Fibroblast of peridontal ligament (primary cell): Measurements from ENCODE around the gene B4GALT7.
"Not testable (repeated sequence)": the region's sequence is repeated elsewhere in the genome, so short reads cannot be mapped to it uniquely, and the experiment has no call there.

Experiments used
- DNase-seq: peaks from one replicate; pipeline ENCODE4 v3.0.0-alpha.2; 2010; ENCODE audit errors: extremely low read depth

B4GALT7 gene

GRCh38 chr5:177599731-177600507 is at the start of gene B4GALT7:
Gene B4GALT7, plus strand, starts transcription at chr5:177600132. Its CDS starts 79 bp downstream, at chr5:177600211.
- peak; percentile 64 for DNase-seq

GRCh38 chr5:177552839-177553455 is 47.0 kb upstream of the B4GALT7 start:
- DNase-seq, result no peak

- no peak for DNase-seq
Measured at GRCh38 chr5:177553671-177554429, 46.1 kb upstream of the B4GALT7 start.

GRCh38 chr5:177554474-177555111 is 45.3 kb upstream of the B4GALT7 start, which contains the start of gene FAM193B:
Gene FAM193B, minus strand, starts transcription at chr5:177554563. Its CDS starts 105 bp downstream, at chr5:177554458.
- peak; percentile 87 for DNase-seq

GRCh38 chr5:177555228-177555627 is 44.7 kb upstream of the B4GALT7 start:
- no peak for DNase-seq

GRCh38 chr5:177555665-177556064 is 44.3 kb upstream of the B4GALT7 start:
- no peak for DNase-seq

- DNase-seq, result no peak
Measured at GRCh38 chr5:177557041-177557647, 42.8 kb upstream of the B4GALT7 start.

- DNase-seq, result no peak
Measured at GRCh38 chr5:177557796-177558195, 42.1 kb upstream of the B4GALT7 start.

- not testable (repeated sequence) for DNase-seq
Measured at GRCh38 chr5:177559446-177559941, 40.4 kb upstream of the B4GALT7 start.

GRCh38 chr5:177565046-177565445 is 34.9 kb upstream of the B4GALT7 start:
- no peak for DNase-seq

- DNase-seq, result no peak
Measured at GRCh38 chr5:177568326-177568725, 31.6 kb upstream of the B4GALT7 start.

GRCh38 chr5:177569894-177570293 is 30.0 kb upstream of the B4GALT7 start:
- no peak for DNase-seq

- no peak for DNase-seq
Measured at GRCh38 chr5:177575488-177575887, 24.4 kb upstream of the B4GALT7 start.

- no peak for DNase-seq
Measured at GRCh38 chr5:177576169-177576568, 23.8 kb upstream of the B4GALT7 start.

- DNase-seq, result no peak
Measured at GRCh38 chr5:177578316-177578715, 21.6 kb upstream of the B4GALT7 start.

- DNase-seq, result no peak
Measured at GRCh38 chr5:177588413-177588909, 11.5 kb upstream of the B4GALT7 start.

GRCh38 chr5:177590406-177590805 is 9.5 kb upstream of the B4GALT7 start:
- DNase-seq, result no peak

- no peak for DNase-seq
Measured at GRCh38 chr5:177591690-177592009, 8.3 kb upstream of the B4GALT7 start.

GRCh38 chr5:177592010-177592834 is 7.7 kb upstream of the B4GALT7 start, which contains the start of gene TMED9:
Gene TMED9, plus strand, starts transcription at chr5:177592203. Its CDS starts 12 bp downstream, at chr5:177592215.
- peak; percentile 59 for DNase-seq

- no peak for DNase-seq
Measured at GRCh38 chr5:177592905-177593304, 7.0 kb upstream of the B4GALT7 start.
